GM12878 (cell line): ENCODE measurements around the gene ALDH1L1. TPM values are rescaled to one million over a fixed set of nuclear protein-coding genes. Genes with fewer than 3 reads are reported as not detected.

ENCODE experiments used
- ATAC-seq: fragments of 200-7000 bp; cut with Tn5 transposase; 3 replicates; pipeline ENCODE4 v1.9.1; 2020; ENCODE audit warnings: mild to moderate bottlenecking, moderate library complexity
- BruUV-seq: library from RNA; stranded (reverse); fragments of 400-500 nt; replicated peaks from 2 replicates; lab custom pipeline; 2021; lab: Mats Ljungman, UMichigan
- CTCF ChIA-PET: fragments of 300-600 bp; sonication (Branson Sonifier 250); formaldehyde crosslinking; extraction: SDS; loops from one replicate; lab custom pipeline; 2021; ENCODE audit warnings: inconsistent platforms; lab: Yijun Ruan, JAX
- POLR2A ChIA-PET: fragments of 350-600 bp; formaldehyde crosslinking; extraction: SDS; loops from one replicate; lab custom pipeline; 2021; ENCODE audit warnings: inconsistent platforms; lab: Charles Lee
- RAD21 ChIA-PET: fragments of 300-600 bp; sonication (Branson Sonifier 250); formaldehyde crosslinking; loops from one replicate; lab custom pipeline; 2023; ENCODE audit warnings: antibody characterized with exemption; ENCODE audit not compliant: unreplicated experiment; lab: Charles Lee
- SMC1A ChIA-PET: fragments of 300-600 bp; sonication (Branson Sonifier 250); formaldehyde crosslinking; loops from one replicate; lab custom pipeline; 2023; ENCODE audit not compliant: unreplicated experiment, uncharacterized antibody; lab: Charles Lee
- DNase-seq: peaks from one replicate; pipeline ENCODE4 v3.0.0-alpha.2; 2011; ENCODE audit warnings: low read depth, low spot score
- FAIRE-seq: peaks from 3 replicates; lab custom pipeline; 2011; peaks lifted over from hg19 to GRCh38; lab: Jason Lieb, UNC
- H2AFZ ChIP-seq: 2 replicates; pipeline ENCODE4 v1.6.0; 2011; ENCODE audit warnings: low read depth, low read length, control low read depth; ENCODE audit not compliant: control insufficient read depth
- H3K27ac ChIP-seq: 2 replicates; pipeline ENCODE4 v1.5.1; 2011; ENCODE audit warnings: control low read depth; ENCODE audit not compliant: control insufficient read depth, insufficient read depth
- H3K27me3 ChIP-seq, 2 experiments: replicated peaks in 1 of 2; 2 replicates each; pipeline versions ENCODE4 v1.6.0 to v1.6.1; 2011; ENCODE audit warnings: low read length in 1 of 2; ENCODE audit not compliant: control insufficient read depth in 2 of 2, insufficient read depth in 2 of 2
- H3K36me3 ChIP-seq, 2 experiments: 2 replicates each; pipeline ENCODE4 v1.5.1; 2011; ENCODE audit warnings: low read length in 1 of 2; ENCODE audit not compliant: control insufficient read depth in 2 of 2, insufficient read depth in 2 of 2
- H3K4me1 ChIP-seq: 2 replicates; pipeline ENCODE4 v1.6.1; 2011; ENCODE audit warnings: mild to moderate bottlenecking, low read length, moderate library complexity, mixed read lengths; ENCODE audit not compliant: control insufficient read depth, insufficient read depth
- H3K4me2 ChIP-seq: 2 replicates; pipeline ENCODE4 v1.6.0; 2011; ENCODE audit warnings: control low read depth; ENCODE audit not compliant: control insufficient read depth, insufficient read depth
- H3K4me3 ChIP-seq: fragments of 200-600 bp; sonication (generic); 2 replicates; pipeline ENCODE4 v1.5.1; 2016
- H3K79me2 ChIP-seq: 2 replicates; pipeline ENCODE4 v1.6.0; 2011; ENCODE audit warnings: low read length; ENCODE audit not compliant: control insufficient read depth, insufficient read depth
- H3K9ac ChIP-seq: 2 replicates; pipeline ENCODE4 v1.8.0; 2011; ENCODE audit warnings: low read length, control low read depth, mixed read lengths; ENCODE audit not compliant: control insufficient read depth, insufficient read depth
- H3K9me3 ChIP-seq: replicated peaks from 3 replicates; pipeline ENCODE4 v1.5.1; 2011; ENCODE audit warnings: mild to moderate bottlenecking, low read length; ENCODE audit not compliant: control insufficient read depth, insufficient read depth
- H4K20me1 ChIP-seq: 2 replicates; pipeline ENCODE4 v1.6.0; 2011; ENCODE audit not compliant: control insufficient read depth, insufficient read depth
- CHD4 ChIP-seq: fragments of 200-600 bp; sonication (generic); IDR thresholded peaks from 2 replicates; pipeline ENCODE4 v1.6.1; 2016; ENCODE audit warnings: mild to moderate bottlenecking
- CREB1 ChIP-seq: IDR thresholded peaks from 2 replicates; pipeline ENCODE4 v1.6.1; 2012; ENCODE audit warnings: low read depth, mild to moderate bottlenecking, inconsistent platforms
- HDAC2 ChIP-seq: fragments of 200-600 bp; sonication (generic); IDR thresholded peaks from 2 replicates; pipeline ENCODE4 v1.6.1; 2017
- IKZF2 ChIP-seq, 2 experiments: fragments of 450-650 bp; IDR thresholded peaks; 2 replicates each; pipeline ENCODE4 v1.6.1; 2017; ENCODE audit warnings: mild to moderate bottlenecking in 2 of 2, moderate library complexity in 2 of 2
- MXI1 ChIP-seq: fragments of 150-350 bp; IDR thresholded peaks from 2 replicates; pipeline ENCODE4 v1.6.1; 2011; ENCODE audit warnings: low read depth, mild to moderate bottlenecking, inconsistent platforms, low read length, improper control_type of control experiment
- MYC ChIP-seq: IDR thresholded peaks from 2 replicates; pipeline ENCODE4 v1.6.1; 2011; ENCODE audit warnings: mild to moderate bottlenecking, low read length, moderate library complexity, inconsistent platforms; ENCODE audit not compliant: insufficient read depth, insufficient replicate concordance, insufficient read length, severe bottlenecking
- NBN ChIP-seq: fragments of 450-650 bp; IDR thresholded peaks from 2 replicates; pipeline ENCODE4 v1.6.1; 2016
- NRF1 ChIP-seq: conservative IDR thresholded peaks from 2 replicates; pipeline ENCODE4 v1.6.1; 2011; ENCODE audit warnings: mild to moderate bottlenecking, low read depth, low read length, improper control_type of control experiment
- PAX8 ChIP-seq: fragments of 450-650 bp; IDR thresholded peaks from 2 replicates; pipeline ENCODE4 v1.6.1; 2017; ENCODE audit warnings: mild to moderate bottlenecking, moderate library complexity
- POU2F2 ChIP-seq: IDR thresholded peaks from 3 replicates; pipeline ENCODE4 v1.6.1; 2011; ENCODE audit warnings: low read depth, mild to moderate bottlenecking, low read length, borderline replicate concordance
- RBBP5 ChIP-seq: fragments of 200-600 bp; sonication (generic); conservative IDR thresholded peaks from 2 replicates; pipeline ENCODE4 v1.6.1; 2016
- RELA ChIP-seq: fragments of 450-650 bp; IDR thresholded peaks from 2 replicates; pipeline ENCODE4 v1.8.0; 2014; ENCODE audit warnings: borderline replicate concordance; ENCODE audit not compliant: partially characterized antibody
- SMAD5 ChIP-seq: IDR thresholded peaks from 2 replicates; pipeline ENCODE4 v1.6.1; 2016; ENCODE audit warnings: antibody characterized with exemption, low read depth
- SMARCA5 ChIP-seq: fragments of 450-650 bp; IDR thresholded peaks from 2 replicates; pipeline ENCODE4 v1.6.1; 2017; ENCODE audit warnings: mild to moderate bottlenecking
- SRF ChIP-seq, 2 experiments: IDR thresholded peaks; 2 replicates each; pipeline ENCODE4 v1.6.1; 2011; ENCODE audit warnings: low read depth in 2 of 2, low read length in 2 of 2, mild to moderate bottlenecking in 1 of 2, moderate library complexity in 1 of 2
- ZZZ3 ChIP-seq: IDR thresholded peaks from 2 replicates; pipeline ENCODE4 v1.6.1; 2011; ENCODE audit warnings: low read depth; ENCODE audit not compliant: control insufficient read depth, insufficient read length
- whole genome bisulfite sequencing: methylation state at CpG from one replicate; pipeline ENCODE4 v1.1.6; 2016; ENCODE audit warnings: low lambda C conversion rate; ENCODE audit not compliant: insufficient replicate concordance, insufficient coverage; ENCODE audit errors: missing lambda C conversion rate; 5-methylcytosine and 5-hydroxymethylcytosine counted together
- in situ Hi-C: fragments of 300-500 bp; cut with MboI; formaldehyde crosslinking; loops from 9 replicates; pipeline ENCODE4 v1.14.3; 2018; ENCODE audit warnings: mixed read lengths
- intact Hi-C: fragments of 100-400 bp; cut with micrococcal nuclease; formaldehyde crosslinking; loops from one replicate; pipeline ENCODE4 v1.14.2; 2022; ENCODE audit not compliant: unreplicated experiment
- polyA plus RNA-seq, 11 experiments: library from polyadenylated mRNA; depleted of rRNA in 4 of 11; unstranded in 6 of 11; stranded (reverse) in 5 of 11; fragments of >200 nt; fragmentation: Nextera tagmentation in 4 of 11; fragmentation: Illumina TruSeq in 1 of 11; extraction: Ambion mirVana in 4 of 11; extraction: Trizol in 1 of 11; gene quantifications; 1 replicate in 1 of 11; 2 replicates in 10 of 11; pipeline versions ENCODE4 v1.2.1 to v1.2.3, GENCODE V29; 2011 to 2016; ENCODE audit warnings: inconsistent platforms in 2 of 11, missing spikeins in 2 of 11, low read depth in 1 of 11
- total RNA-seq, 4 experiments: library from RNA; depleted of rRNA in 3 of 4; stranded (reverse); fragments of >200 nt in 3 of 4; fragmentation: Illumina TruSeq in 1 of 4; extraction: Trizol in 1 of 4; gene quantifications; 2 replicates each; pipeline versions ENCODE4 v1.2.1 to v1.2.3, GENCODE V29; 2013 to 2021
- TF ChIP-seq, protein P1 (sequence below): fragments of 450-650 bp; IDR thresholded peaks from 2 replicates; pipeline ENCODE4 v1.6.1; 2017; ENCODE audit warnings: mild to moderate bottlenecking
- TF ChIP-seq, protein P2 (sequence below): fragments of 450-650 bp; IDR thresholded peaks from 2 replicates; pipeline ENCODE4 v1.6.1; 2014; ENCODE audit warnings: mild to moderate bottlenecking

Gene ALDH1L1
- total and polyA plus RNA-seq, 10 of the 15 experiments (the other 5 are each of a cell fraction or from before 2014, with no cell fraction given), result 0.04 to 18.2 (median 0.45) TPM

DNA sequence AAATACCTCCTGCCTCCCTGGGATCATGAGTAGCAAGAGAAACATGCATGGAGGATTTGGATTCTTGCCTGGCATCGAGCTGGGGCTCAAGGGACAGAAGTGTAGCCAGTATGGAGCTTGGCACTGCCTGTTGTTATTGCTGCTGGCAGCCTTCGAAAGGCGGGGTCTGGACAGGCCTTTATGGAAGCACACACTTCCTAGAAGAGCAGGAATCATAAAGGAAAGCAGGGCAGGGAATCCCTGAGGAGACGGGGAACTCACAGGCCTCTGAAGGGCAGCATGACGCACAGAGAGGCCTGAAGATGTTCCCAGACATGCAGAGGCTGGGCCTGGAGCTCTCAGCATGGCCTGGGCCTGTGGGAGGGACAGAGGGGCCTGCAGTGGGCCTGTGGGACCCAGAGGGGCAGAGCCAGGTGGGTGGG lies 77.8 kb downstream of the ALDH1L1 start:
- intact Hi-C loops, result no loop called here
- FAIRE-seq (no peak), ATAC-seq (no peak)
- CTCF ChIA-PET, result no interaction called here
- Histone ChIP-seq H3K9ac (no peak overlapping the region), H3K27me3 (peaks cover 0 to 2% of the 10 kb centered on the region in 2 experiments; a peak in 1 of 4 replicates), H3K4me2 (no peak overlapping the region)
- SMC1A ChIA-PET, result no interaction called here
- TF ChIP-seq, protein P1, sequence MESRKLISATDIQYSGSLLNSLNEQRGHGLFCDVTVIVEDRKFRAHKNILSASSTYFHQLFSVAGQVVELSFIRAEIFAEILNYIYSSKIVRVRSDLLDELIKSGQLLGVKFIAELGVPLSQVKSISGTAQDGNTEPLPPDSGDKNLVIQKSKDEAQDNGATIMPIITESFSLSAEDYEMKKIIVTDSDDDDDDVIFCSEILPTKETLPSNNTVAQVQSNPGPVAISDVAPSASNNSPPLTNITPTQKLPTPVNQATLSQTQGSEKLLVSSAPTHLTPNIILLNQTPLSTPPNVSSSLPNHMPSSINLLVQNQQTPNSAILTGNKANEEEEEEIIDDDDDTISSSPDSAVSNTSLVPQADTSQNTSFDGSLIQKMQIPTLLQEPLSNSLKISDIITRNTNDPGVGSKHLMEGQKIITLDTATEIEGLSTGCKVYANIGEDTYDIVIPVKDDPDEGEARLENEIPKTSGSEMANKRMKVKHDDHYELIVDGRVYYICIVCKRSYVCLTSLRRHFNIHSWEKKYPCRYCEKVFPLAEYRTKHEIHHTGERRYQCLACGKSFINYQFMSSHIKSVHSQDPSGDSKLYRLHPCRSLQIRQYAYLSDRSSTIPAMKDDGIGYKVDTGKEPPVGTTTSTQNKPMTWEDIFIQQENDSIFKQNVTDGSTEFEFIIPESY, result no peak
- TF ChIP-seq SRF (IDR thresholded peaks at IDR 0.05; ENCODE audit: low read depth in 2 of 2, low read length in 2 of 2), result no peak
- no peak for TF ChIP-seq POU2F2
- TF ChIP-seq SMARCA5, result no peak
- TF ChIP-seq CHD4, result no peak
- TF ChIP-seq SMAD5, result no peak
- TF ChIP-seq, all 136 proteins: peak for 0
- Histone ChIP-seq H4K20me1 (no peaks in the 10 kb centered on the region; the same call in 1 of the 2 replicates), H3K4me1 (peaks cover 10% of the 10 kb centered on the region; the same call in 1 of the 2 replicates), H3K27ac (no peak overlapping the region), H3K36me3 (no peaks in the 10 kb centered on the region), H3K79me2 (no peaks in the 10 kb centered on the region), H3K4me3 (no peak overlapping the region), H2AFZ (no peak overlapping the region), H3K9me3 (no peaks in the 10 kb centered on the region; the same call in 2 of the 3 replicates)
- no TSS peak for BruUV-seq
- in situ Hi-C loops, result no loop called here
- RAD21 ChIA-PET, result no interaction called here
- no peak for DNase-seq
- WGBS, result 14% methylated on average over 5 of the region's 5 CpGs
- POLR2A ChIA-PET, result no interaction called here

DNA sequence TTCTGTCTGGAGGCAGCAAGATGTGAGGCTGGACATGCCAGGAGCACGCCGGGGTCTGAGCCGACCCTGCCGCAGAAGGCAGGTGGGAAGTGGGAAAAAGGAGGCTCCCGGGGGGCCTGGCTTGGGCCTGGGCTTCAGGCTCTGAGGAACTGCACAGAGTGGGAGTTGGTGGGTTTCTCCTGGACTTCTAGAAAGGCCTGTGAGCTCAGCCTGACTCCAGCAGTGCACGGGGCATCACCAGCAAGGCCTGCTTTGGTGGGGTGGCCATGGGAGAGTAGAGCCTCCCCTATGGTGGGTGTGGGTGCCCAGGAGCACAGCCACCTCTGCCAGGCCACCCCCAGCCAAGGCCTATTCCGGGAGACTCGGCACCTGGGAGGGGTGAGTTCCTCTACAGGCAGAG lies 78.4 kb downstream of the ALDH1L1 start:
- WGBS, result 37% methylated on average over 8 of the region's 8 CpGs
- H3K4me3 ChIP-seq, result no peak overlapping the region
- DNase-seq (no peak), FAIRE-seq (no peak), ATAC-seq (no peak)
- H3K79me2 ChIP-seq, result no peaks in the 10 kb centered on the region
- peaks cover 0 to 2% of the 10 kb centered on the region in 2 experiments; a peak in 1 of 4 replicates for H3K27me3 ChIP-seq
- intact Hi-C loops, result no loop called here
- H3K4me2 ChIP-seq, result no peak overlapping the region
- no peaks in the 10 kb centered on the region for H3K36me3 ChIP-seq
- BruUV-seq, result no TSS peak
- H3K9me3 ChIP-seq, result peaks cover 2% of the 10 kb centered on the region; the same call in 1 of the 3 replicates
- H3K27ac ChIP-seq, result no peak overlapping the region
- H2AFZ ChIP-seq, result no peak overlapping the region
- POLR2A ChIA-PET, result no interaction called here
- H3K9ac ChIP-seq, result no peak overlapping the region
- CTCF ChIA-PET, result no interaction called here
- H3K4me1 ChIP-seq, result peaks cover 10% of the 10 kb centered on the region; the same call in 1 of the 2 replicates
- TF ChIP-seq HDAC2 (no peak), ZZZ3 (no peak), MXI1 (no peak), PAX8 (no peak), RBBP5 (no peak), NRF1 (no peak), MYC (no peak), NBN (no peak), POU2F2 (no peak), CREB1 (no peak), RELA (no peak), IKZF2 (IDR thresholded peaks at IDR 0.05) (no peak)
- TF ChIP-seq, protein P2, sequence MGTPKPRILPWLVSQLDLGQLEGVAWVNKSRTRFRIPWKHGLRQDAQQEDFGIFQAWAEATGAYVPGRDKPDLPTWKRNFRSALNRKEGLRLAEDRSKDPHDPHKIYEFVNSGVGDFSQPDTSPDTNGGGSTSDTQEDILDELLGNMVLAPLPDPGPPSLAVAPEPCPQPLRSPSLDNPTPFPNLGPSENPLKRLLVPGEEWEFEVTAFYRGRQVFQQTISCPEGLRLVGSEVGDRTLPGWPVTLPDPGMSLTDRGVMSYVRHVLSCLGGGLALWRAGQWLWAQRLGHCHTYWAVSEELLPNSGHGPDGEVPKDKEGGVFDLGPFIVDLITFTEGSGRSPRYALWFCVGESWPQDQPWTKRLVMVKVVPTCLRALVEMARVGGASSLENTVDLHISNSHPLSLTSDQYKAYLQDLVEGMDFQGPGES, result no peak
- SMC1A ChIA-PET, result no interaction called here
- in situ Hi-C loops, result no loop called here
- RAD21 ChIA-PET, result no interaction called here
- H4K20me1 ChIP-seq, result no peaks in the 10 kb centered on the region; the same call in 1 of the 2 replicates
